D721Med (cell line): ENCODE data around the gene PRR5L.

Source experiments
- DNase-seq: peaks from one replicate; pipeline ENCODE4 v3.0.0; 2011; ENCODE audit warnings: low spot score; ENCODE audit not compliant: insufficient read length
- FAIRE-seq: peaks from 2 replicates; lab custom pipeline; 2011; peaks lifted over from hg19 to GRCh38; lab: Jason Lieb, UNC
- CTCF ChIP-seq: IDR thresholded peaks from 2 replicates; pipeline ENCODE4 v1.5.1; 2012; ENCODE audit warnings: mild to moderate bottlenecking, control low read depth; ENCODE audit not compliant: insufficient read depth; ENCODE audit errors: missing control alignments

PRR5L gene

GRCh38 chr11:36408498-36409136, 112.5 kb downstream of the PRR5L start:
- DNase-seq (no peak), FAIRE-seq (no peak)
- no peak for TF ChIP-seq CTCF

- FAIRE-seq, result no peak
- no peak for TF ChIP-seq CTCF
- no peak for DNase-seq
These were observed 113.2 kb downstream of the PRR5L start for GRCh38 chr11:36409152-36409816.

GRCh38 chr11:36411202-36411640, 115.1 kb downstream of the PRR5L start:
- FAIRE-seq (no peak), DNase-seq (no peak)
- no peak for TF ChIP-seq CTCF

- FAIRE-seq (no peak), DNase-seq (no peak)
- no peak for TF ChIP-seq CTCF
These were observed 116.8 kb downstream of the PRR5L start for GRCh38 chr11:36412781-36413383.

GRCh38 chr11:36417154-36417553, 121.1 kb downstream of the PRR5L start:
- FAIRE-seq (no peak), DNase-seq (no peak)
- TF ChIP-seq CTCF, result no peak

- TF ChIP-seq CTCF, result no peak
- DNase-seq (no peak), FAIRE-seq (no peak)
These were observed 123.8 kb downstream of the PRR5L start for GRCh38 chr11:36419791-36420424.
